ENCODE data around the gene FBXO41. TPM values are rescaled to one million over a fixed set of nuclear protein-coding genes. Genes with fewer than 3 reads are reported as not detected.

The FBXO41 gene
- total RNA-seq, 3 donors from 2014 or later (not counting 1 experiment from before 2014, with no cell fraction given): 11.5 to 16.4 (median 13.8) TPM

- WGBS (ENCODE audit: insufficient coverage): 98% methylated on average over 4 of the region's 4 CpGs
- DNase-seq (no peak), ATAC-seq (no peak)
- H3K4me1 Mint-ChIP-seq: peaks cover 0 to under 1% of the 10 kb centered on the region in 2 donors
- no peaks in the 10 kb centered on the region for H3K27me3 ChIP-seq (ENCODE audit: control insufficient read depth, insufficient read depth, low read length)
- TF ChIP-seq CTCF (IDR thresholded peaks at IDR 0.05): no peak
- no peaks in the 10 kb centered on the region for H3K27me3 Mint-ChIP-seq (ENCODE audit: low read depth in 2 of 2)
- H3K4me3 ChIP-seq (ENCODE audit: low read length): no peak overlapping the region
- H3K36me3 ChIP-seq (ENCODE audit: control insufficient read depth, insufficient read depth, low read length): peaks cover 3% of the 10 kb centered on the region
- no peaks in the 10 kb centered on the region for H3K36me3 Mint-ChIP-seq
- H3K27ac Mint-ChIP-seq: no peak overlapping the region
- no peaks in the 10 kb centered on the region for H3K9me3 Mint-ChIP-seq
- H3K4me1 ChIP-seq (ENCODE audit: control insufficient read depth, insufficient read depth, low read length): no peaks in the 10 kb centered on the region
- no peak overlapping the region for H3K27ac ChIP-seq (ENCODE audit: low read length)
- H3K4me3 Mint-ChIP-seq: no peak overlapping the region
- intact Hi-C loops (cut with micrococcal nuclease): no loop called here
- H3K9me3 ChIP-seq (ENCODE audit: control insufficient read depth, insufficient read depth, low read length): no peaks in the 10 kb centered on the region
Observed at GRCh38 chr2:73262108-73262651, 22.1 kb downstream of the FBXO41 start.

- no peaks in the 10 kb centered on the region for H3K27me3 ChIP-seq (ENCODE audit: control insufficient read depth, insufficient read depth, low read length)
- Mint-ChIP-seq H3K9me3 (no peaks in the 10 kb centered on the region), H3K27ac (no peak overlapping the region), H3K4me1 (peaks cover 0 to 5% of the 10 kb centered on the region in 2 donors), H3K4me3 (no peak overlapping the region), H3K27me3 (ENCODE audit: low read depth in 2 of 2) (no peaks in the 10 kb centered on the region), H3K36me3 (no peaks in the 10 kb centered on the region)
- peaks cover 3% of the 10 kb centered on the region for H3K36me3 ChIP-seq (ENCODE audit: control insufficient read depth, insufficient read depth, low read length)
- DNase-seq: no peak
- H3K9me3 ChIP-seq (ENCODE audit: control insufficient read depth, insufficient read depth, low read length): no peaks in the 10 kb centered on the region
- no peak for ATAC-seq
- no peak overlapping the region for H3K4me3 ChIP-seq (ENCODE audit: low read length)
- intact Hi-C loops (cut with micrococcal nuclease): no loop called here
- 91% methylated on average over 17 of the region's 17 CpGs for WGBS (ENCODE audit: insufficient coverage)
- no peak overlapping the region for H3K27ac ChIP-seq (ENCODE audit: low read length)
- H3K4me1 ChIP-seq (ENCODE audit: control insufficient read depth, insufficient read depth, low read length): no peaks in the 10 kb centered on the region
- no peak for TF ChIP-seq CTCF (IDR thresholded peaks at IDR 0.05)
Observed at GRCh38 chr2:73260338-73260984, 23.8 kb downstream of the FBXO41 start.

GRCh38 chr2:73259704-73260337 is 24.5 kb downstream of the FBXO41 start:
- Histone ChIP-seq H3K4me3 (ENCODE audit: low read length) (no peak overlapping the region), H3K9me3 (ENCODE audit: control insufficient read depth, insufficient read depth, low read length) (no peaks in the 10 kb centered on the region), H3K27me3 (ENCODE audit: control insufficient read depth, insufficient read depth, low read length) (no peaks in the 10 kb centered on the region), H3K4me1 (ENCODE audit: control insufficient read depth, insufficient read depth, low read length) (no peaks in the 10 kb centered on the region), H3K36me3 (ENCODE audit: control insufficient read depth, insufficient read depth, low read length) (peaks cover 4% of the 10 kb centered on the region), H3K27ac (ENCODE audit: low read length) (no peak overlapping the region)
- Mint-ChIP-seq H3K27me3 (ENCODE audit: low read depth in 2 of 2) (no peaks in the 10 kb centered on the region), H3K4me3 (no peak overlapping the region), H3K27ac (no peak overlapping the region), H3K4me1 (peaks cover 0 to 5% of the 10 kb centered on the region in 2 donors), H3K36me3 (no peaks in the 10 kb centered on the region), H3K9me3 (no peaks in the 10 kb centered on the region)
- TF ChIP-seq CTCF (IDR thresholded peaks at IDR 0.05): no peak
- no peak for DNase-seq
- ATAC-seq: no peak
- intact Hi-C loops (cut with micrococcal nuclease): no loop called here
- WGBS (ENCODE audit: insufficient coverage): 86% methylated on average over 4 of the region's 4 CpGs
